Mesodermal cell (in vitro differentiated cells): ENCODE data around the gene PLXND1.
"Not testable (repeated sequence)": the region's sequence is repeated elsewhere in the genome, so short reads cannot be mapped to it uniquely, and the experiment has no call there.

Experiments used
- H3K27ac ChIP-seq: 2 replicates; pipeline ENCODE4 v1.7.0; 2013; ENCODE audit warnings: mild to moderate bottlenecking, low read depth, low read length, moderate library complexity; ENCODE audit not compliant: severe bottlenecking
- H3K36me3 ChIP-seq: 2 replicates; pipeline ENCODE4 v1.7.1; 2013; ENCODE audit warnings: mild to moderate bottlenecking, low read length, moderate library complexity; ENCODE audit not compliant: control insufficient read depth, insufficient read depth
- H3K4me1 ChIP-seq: one replicate; pipeline ENCODE4 v1.7.1; 2013; ENCODE audit warnings: mild to moderate bottlenecking, low read length; ENCODE audit not compliant: insufficient read depth, control insufficient read depth, poor library complexity, severe bottlenecking
- H3K4me3 ChIP-seq: 2 replicates; pipeline ENCODE4 v1.7.0; 2013; ENCODE audit warnings: low read length, control low read depth, mild to moderate bottlenecking; ENCODE audit not compliant: insufficient read depth, poor library complexity, severe bottlenecking; ENCODE audit errors: extremely low read depth
- H3K9me3 ChIP-seq: 2 replicates; pipeline ENCODE4 v1.7.1; 2013; ENCODE audit warnings: mild to moderate bottlenecking, low read length, moderate library complexity; ENCODE audit not compliant: control insufficient read depth
- WGBS, 2 experiments: methylation state at CpG; one replicate each; pipeline ENCODE4 v1.1.5; 2013; ENCODE audit warnings: missing lambda C conversion rate in 2 of 2; ENCODE audit not compliant: insufficient coverage in 2 of 2; 5-methylcytosine and 5-hydroxymethylcytosine counted together

PLXND1 gene

DNA sequence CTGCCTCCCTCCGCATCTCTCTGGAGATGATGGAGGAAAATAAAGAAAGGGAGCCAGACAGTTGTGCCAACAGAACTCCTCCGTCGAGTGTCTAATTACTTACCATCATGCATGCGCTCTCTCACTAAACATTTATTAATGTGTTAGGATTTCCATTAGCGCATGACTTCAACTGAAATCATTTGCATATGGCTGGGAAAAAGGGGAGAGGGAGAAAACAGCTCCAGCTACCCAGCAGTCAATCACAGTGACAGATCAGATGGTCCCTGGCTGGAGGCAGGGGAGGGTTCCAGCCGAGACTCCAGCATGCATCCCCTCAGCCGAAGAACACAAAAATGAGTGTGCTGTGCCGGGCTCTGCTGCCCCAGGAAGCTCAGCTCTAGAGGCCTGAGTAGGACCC, 84.9 kb downstream of the PLXND1 start:
- Histone ChIP-seq H3K9me3 (no peaks in the 10 kb centered on the region), H3K4me1 (no peaks in the 10 kb centered on the region), H3K4me3 (no peak overlapping the region), H3K36me3 (peaks cover 4% of the 10 kb centered on the region), H3K27ac (no peak overlapping the region)
- 66 to 93% methylated on average over 2 to 3 of the region's 8 CpGs for WGBS, 2 experiments

- 89 to 93% methylated on average over 3 to 4 of the region's 4 CpGs for WGBS, 2 experiments
- no peaks in the 10 kb centered on the region for H3K4me1 ChIP-seq
- no peaks in the 10 kb centered on the region for H3K9me3 ChIP-seq
- H3K36me3 ChIP-seq = peaks cover 9% of the 10 kb centered on the region
- no peak overlapping the region for H3K4me3 ChIP-seq
- H3K27ac ChIP-seq = no peak overlapping the region
Measured at GRCh38 chr3:129520960-129521359, 85.5 kb downstream of the PLXND1 start.

DNA sequence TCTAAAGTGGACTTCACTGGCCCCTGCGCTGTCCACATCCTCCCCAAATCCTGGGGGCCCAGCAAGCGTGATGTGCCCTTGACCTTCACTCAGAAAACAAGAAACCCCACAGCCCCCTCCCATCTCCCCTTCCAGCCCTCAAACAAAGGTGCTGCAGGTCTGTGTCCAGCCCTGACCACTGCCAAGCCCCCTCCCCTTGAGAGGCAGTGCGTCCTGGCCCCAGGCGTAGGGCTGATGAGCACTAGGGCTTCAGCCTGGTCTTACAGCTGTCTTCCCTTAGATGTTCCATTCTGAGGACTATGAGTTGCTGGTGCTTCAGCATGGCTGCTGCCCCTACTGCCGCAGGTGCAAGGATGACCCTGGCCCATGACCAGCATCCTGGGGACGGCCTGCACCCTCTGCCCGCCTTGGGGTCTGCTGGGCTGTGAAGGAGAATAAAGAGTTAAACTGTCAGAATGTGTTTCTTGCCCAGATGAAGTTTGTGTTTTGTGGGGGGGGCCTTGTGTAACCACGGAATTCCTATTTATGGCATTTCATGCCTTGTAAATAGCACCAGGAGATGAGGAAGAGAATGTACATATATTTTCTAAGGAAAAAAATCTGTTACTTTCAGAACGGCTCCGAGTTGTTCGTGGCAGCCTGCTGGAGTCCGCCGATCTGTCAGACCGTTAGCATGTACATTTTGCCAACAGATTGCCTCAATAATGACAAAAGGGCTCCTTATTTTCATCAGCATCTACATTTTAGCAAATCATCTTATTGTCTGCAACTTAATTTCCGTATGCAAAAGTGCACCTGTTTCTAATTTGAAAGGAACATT, 86.4 kb downstream of the PLXND1 start:
- Histone ChIP-seq H3K4me3 (no peak overlapping the region), H3K4me1 (no peaks in the 10 kb centered on the region)
- WGBS, 2 experiments = 90 to 97% methylated on average over 12 to 13 of the region's 15 CpGs

DNA sequence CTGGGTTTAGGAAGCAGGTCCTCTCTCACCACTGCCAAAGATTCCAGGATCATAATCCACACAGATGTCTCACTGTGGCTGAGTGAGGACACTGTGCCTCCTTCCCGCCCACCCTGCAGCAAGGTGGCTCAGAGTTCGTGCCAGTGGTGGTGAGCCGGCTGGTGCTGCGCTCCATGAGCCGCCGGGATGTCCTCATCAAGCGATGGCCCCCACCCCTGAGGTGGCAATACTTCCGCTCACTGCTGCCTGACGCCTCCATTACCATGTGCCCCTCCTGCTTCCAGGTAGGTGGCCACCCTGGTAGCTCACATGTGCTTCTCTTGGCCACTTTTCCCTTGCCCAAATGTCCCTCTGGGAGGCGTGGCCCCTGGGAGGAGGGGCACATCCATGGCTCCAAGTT, 87.0 kb downstream of the PLXND1 start:
- no peak overlapping the region for H3K4me3 ChIP-seq
- 91 to 96% methylated on average over 9 to 10 of the region's 10 CpGs for WGBS, 2 experiments
- H3K4me1 ChIP-seq = no peaks in the 10 kb centered on the region
- peaks cover 10% of the 10 kb centered on the region for H3K36me3 ChIP-seq
- no peaks in the 10 kb centered on the region for H3K9me3 ChIP-seq
- no peak overlapping the region for H3K27ac ChIP-seq

More for the DNA sequence above, 86.4 kb downstream of the PLXND1 start:
- no peaks in the 10 kb centered on the region for H3K9me3 ChIP-seq
- peaks cover 10% of the 10 kb centered on the region for H3K36me3 ChIP-seq
- H3K27ac ChIP-seq = no peak overlapping the region

- Histone ChIP-seq H3K27ac (no peak overlapping the region), H3K36me3 (peaks cover 10% of the 10 kb centered on the region), H3K4me3 (no peak overlapping the region), H3K9me3 (no peaks in the 10 kb centered on the region), H3K4me1 (no peaks in the 10 kb centered on the region)
- WGBS, 2 experiments = 88 to 95% methylated on average over 4 to 5 of the region's 8 CpGs
Measured at GRCh38 chr3:129518581-129518980, 87.9 kb downstream of the PLXND1 start.

GRCh38 chr3:129518038-129518561, 88.4 kb downstream of the PLXND1 start:
- H3K4me1 ChIP-seq = no peaks in the 10 kb centered on the region
- WGBS, 2 experiments = 89 to 93% methylated on average over 6 to 7 of the region's 8 CpGs
- H3K27ac ChIP-seq = no peak overlapping the region
- H3K36me3 ChIP-seq = peaks cover 10% of the 10 kb centered on the region
- H3K9me3 ChIP-seq = no peaks in the 10 kb centered on the region
- H3K4me3 ChIP-seq = no peak overlapping the region

GRCh38 chr3:129517516-129517915, 89.0 kb downstream of the PLXND1 start:
- Histone ChIP-seq H3K4me1 (no peaks in the 10 kb centered on the region), H3K9me3 (no peaks in the 10 kb centered on the region), H3K4me3 (no peak overlapping the region), H3K27ac (no peak overlapping the region), H3K36me3 (peaks cover 14% of the 10 kb centered on the region)
- 88 to 98% methylated on average over 7 of the region's 7 CpGs for WGBS, 2 experiments

DNA sequence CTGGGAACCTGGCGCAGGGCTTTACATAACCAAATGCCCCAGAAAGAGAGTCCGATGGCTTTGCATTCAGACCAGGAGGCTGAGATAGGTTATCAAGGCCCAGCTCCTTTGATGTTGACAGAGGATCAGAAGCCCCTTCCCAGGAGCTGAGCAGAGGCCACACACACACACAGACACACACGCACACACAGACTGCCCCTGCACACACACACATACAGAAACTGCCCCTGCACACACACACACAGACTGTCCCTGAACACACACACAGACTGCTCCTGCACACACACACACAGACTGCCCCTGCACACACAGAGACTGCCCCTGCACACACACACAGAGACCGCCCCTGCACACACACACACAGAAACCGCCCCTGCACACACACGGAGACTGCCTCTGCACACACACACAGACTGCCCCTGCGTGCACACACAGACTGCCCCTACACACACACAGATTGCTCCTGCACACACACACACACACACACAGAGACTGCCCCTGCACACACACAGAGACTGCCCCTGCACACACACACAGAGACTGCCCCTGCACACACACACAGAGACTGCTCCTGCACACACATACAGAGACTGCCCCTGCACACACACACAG, 90.5 kb downstream of the PLXND1 start:
- not testable (repeated sequence) for H3K4me3 ChIP-seq, H3K9me3 ChIP-seq, H3K4me1 ChIP-seq, H3K27ac ChIP-seq
- peaks cover 23% of the 10 kb centered on the region for H3K36me3 ChIP-seq
- WGBS, 2 experiments = 95 to 96% methylated on average over 3 to 7 of the region's 7 CpGs

DNA sequence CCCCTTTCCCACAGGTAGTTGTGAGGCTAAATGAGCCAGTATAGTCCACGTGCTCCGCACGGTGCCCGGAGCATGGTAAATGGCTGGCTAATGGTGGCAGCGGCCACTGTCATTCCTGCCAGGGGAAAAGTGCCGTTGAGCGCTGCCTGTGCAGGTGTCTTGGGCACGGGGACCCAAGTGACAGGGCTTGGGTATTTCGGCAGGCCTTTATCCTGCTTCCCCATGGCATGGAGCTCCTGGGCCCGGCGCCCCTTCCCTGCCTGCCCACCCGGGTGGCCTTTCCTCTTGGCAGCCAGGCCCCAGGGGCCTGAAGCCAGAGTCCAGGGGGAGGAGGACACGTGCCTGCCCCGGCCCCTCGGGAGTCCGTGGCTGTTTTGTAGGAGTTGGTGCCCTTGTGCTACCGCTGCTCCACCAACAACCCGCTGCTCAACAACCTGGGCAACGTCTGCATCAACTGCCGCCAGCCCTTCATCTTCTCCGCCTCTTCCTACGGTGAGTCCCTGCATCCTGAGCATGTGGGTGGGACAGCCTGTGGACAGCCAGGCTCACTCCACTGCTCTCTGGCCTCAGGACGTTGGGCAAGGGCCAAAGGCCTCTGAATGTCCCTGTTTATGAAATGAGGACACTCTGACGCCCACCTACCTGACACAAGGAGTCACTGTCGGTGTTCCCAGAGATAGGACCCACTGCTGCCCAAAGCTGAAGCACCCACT, 91.2 kb downstream of the PLXND1 start:
- not testable (repeated sequence) for H3K27ac ChIP-seq, H3K4me3 ChIP-seq, H3K4me1 ChIP-seq, H3K9me3 ChIP-seq
- H3K36me3 ChIP-seq = peaks cover 29% of the 10 kb centered on the region
- WGBS, 2 experiments = 93 to 97% methylated on average over 11 to 16 of the region's 25 CpGs

DNA sequence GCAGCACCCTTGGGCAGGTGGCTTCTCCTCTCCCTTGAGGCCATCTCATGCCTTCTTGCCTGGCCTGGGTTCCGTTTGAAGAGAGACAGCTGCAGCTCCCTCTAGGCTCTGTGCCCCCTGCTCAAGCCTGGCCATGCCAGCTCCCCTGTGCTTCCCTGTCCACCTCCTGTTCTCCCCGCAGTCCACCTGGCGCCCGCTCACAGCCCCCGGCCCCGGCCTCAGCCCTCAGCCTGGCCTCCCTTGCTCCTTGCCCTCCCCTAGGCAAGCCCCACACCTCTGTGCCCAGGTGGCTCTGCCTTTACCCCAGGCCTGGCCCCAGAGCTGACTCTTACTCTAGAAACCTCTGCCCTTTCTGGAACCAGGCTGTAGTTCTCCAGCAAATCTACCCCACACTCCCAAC, 91.9 kb downstream of the PLXND1 start:
- Histone ChIP-seq H3K4me1 (no peaks in the 10 kb centered on the region), H3K36me3 (peaks cover 29% of the 10 kb centered on the region), H3K27ac (no peak overlapping the region), H3K4me3 (no peak overlapping the region), H3K9me3 (no peaks in the 10 kb centered on the region)
- 96 to 97% methylated on average over 6 of the region's 6 CpGs for WGBS, 2 experiments
